Glutamatergic neuron (in vitro differentiated cells): ENCODE results near the gene POLR3B. TPM values are rescaled to one million over a fixed set of nuclear protein-coding genes. Genes with fewer than 3 reads are reported as not detected.
"Not testable (repeated sequence)": the region's sequence is repeated elsewhere in the genome, so short reads cannot be mapped to it uniquely, and the experiment has no call there.

Source experiments
- DNase-seq: peaks from one replicate; pipeline ENCODE4 v3.0.0; 2022
- H3K27ac Mint-ChIP-seq: one replicate; pipeline ENCODE4 v1.8.0; 2020; ENCODE audit warnings: mild to moderate bottlenecking, mixed read lengths, inconsistent platforms; ENCODE audit not compliant: unreplicated experiment
- H3K27me3 Mint-ChIP-seq: one replicate; pipeline ENCODE4 v1.8.0; 2020; ENCODE audit warnings: mild to moderate bottlenecking, moderate library complexity, mixed read lengths, inconsistent platforms; ENCODE audit not compliant: unreplicated experiment
- H3K36me3 Mint-ChIP-seq: one replicate; pipeline ENCODE4 v1.8.0; 2020; ENCODE audit warnings: mild to moderate bottlenecking, mixed read lengths, inconsistent platforms; ENCODE audit not compliant: unreplicated experiment
- H3K4me1 Mint-ChIP-seq: one replicate; pipeline ENCODE4 v1.8.0; 2020; ENCODE audit warnings: mild to moderate bottlenecking, low read depth, mixed read lengths, inconsistent platforms; ENCODE audit not compliant: unreplicated experiment
- H3K4me3 Mint-ChIP-seq: one replicate; pipeline ENCODE4 v1.8.0; 2020; ENCODE audit warnings: mild to moderate bottlenecking, mixed read lengths, inconsistent platforms; ENCODE audit not compliant: unreplicated experiment
- H3K9me3 Mint-ChIP-seq: one replicate; pipeline ENCODE4 v1.8.0; 2020; ENCODE audit warnings: mild to moderate bottlenecking, moderate library complexity, mixed read lengths, inconsistent platforms; ENCODE audit not compliant: unreplicated experiment
- CTCF ChIP-seq: fragments of 200-600 bp; sonication (generic); IDR thresholded peaks from one replicate; pipeline ENCODE4 v1.5.0; 2021; ENCODE audit not compliant: partially characterized antibody, unreplicated experiment
- total RNA-seq: library from RNA; stranded (reverse); fragmentation: NEBNext Ultra II Directional; extraction: Animal tissue kit (Norgen Biotek cat#: 25700); gene quantifications from one replicate; pipeline ENCODE4 v1.2.1, GENCODE V29; 2021; ENCODE audit not compliant: unreplicated experiment

The POLR3B gene
- total RNA-seq, 1 donor from 2014 or later, result 12.1 TPM

DNA sequence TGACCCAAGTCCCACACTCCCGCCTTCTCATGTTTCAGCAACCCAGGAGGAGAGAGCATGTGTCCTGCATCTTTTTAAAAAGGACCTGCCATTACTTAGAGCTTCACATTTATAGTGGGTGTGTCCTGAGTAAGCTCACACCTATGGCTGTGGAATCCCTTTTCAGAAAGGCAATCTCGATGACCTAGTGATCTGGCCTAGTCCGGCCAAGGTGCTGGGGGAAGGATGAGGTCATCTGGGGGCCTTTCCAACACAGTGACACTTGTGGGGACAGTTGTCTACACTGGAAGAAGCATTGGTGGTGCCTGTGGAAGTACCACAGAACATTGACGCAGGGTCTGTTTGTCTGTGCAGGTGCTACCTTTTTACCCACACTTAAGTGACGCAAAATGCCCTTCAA, 46.9 kb upstream of the POLR3B start:
- Mint-ChIP-seq H3K27ac (no peak overlapping the region), H3K4me3 (no peak overlapping the region), H3K27me3 (no peaks in the 10 kb centered on the region), H3K9me3 (no peaks in the 10 kb centered on the region), H3K4me1 (peaks cover 3% of the 10 kb centered on the region), H3K36me3 (no peaks in the 10 kb centered on the region)
- TF ChIP-seq CTCF, result no peak
- DNase-seq, result no peak

GRCh38 chr12:106311139-106311538, 46.4 kb upstream of the POLR3B start:
- Mint-ChIP-seq H3K27me3 (no peaks in the 10 kb centered on the region), H3K4me3 (no peak overlapping the region), H3K4me1 (peaks cover 3% of the 10 kb centered on the region), H3K27ac (no peak overlapping the region), H3K36me3 (no peaks in the 10 kb centered on the region), H3K9me3 (no peaks in the 10 kb centered on the region)
- no peak for TF ChIP-seq CTCF
- DNase-seq, result no peak

- not testable (repeated sequence) for H3K36me3 Mint-ChIP-seq, H3K4me3 Mint-ChIP-seq, H3K9me3 Mint-ChIP-seq, H3K27me3 Mint-ChIP-seq, H3K27ac Mint-ChIP-seq, DNase-seq, H3K4me1 Mint-ChIP-seq
Measured at GRCh38 chr12:106313413-106313812, 44.1 kb upstream of the POLR3B start.

DNA sequence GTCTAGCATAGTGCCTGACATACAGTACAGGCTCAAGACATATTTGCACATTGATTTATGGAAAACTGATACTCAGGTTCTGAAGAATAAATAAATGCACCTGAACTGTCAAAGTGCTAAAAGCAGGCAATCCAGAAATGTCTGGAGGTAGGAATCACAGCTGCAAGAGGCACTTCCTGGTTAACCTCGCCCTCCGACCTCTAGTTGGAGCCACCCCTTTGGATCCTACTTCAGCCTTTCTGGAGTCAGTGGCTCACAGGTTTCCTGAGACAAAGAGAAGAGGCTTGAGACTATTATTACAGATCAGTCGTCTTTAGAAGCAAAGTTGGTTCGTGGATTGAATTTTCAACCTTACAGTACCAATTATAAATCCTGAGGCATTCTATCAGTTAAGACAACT, 42.0 kb upstream of the POLR3B start:
- peaks cover 3% of the 10 kb centered on the region for H3K4me1 Mint-ChIP-seq
- H3K4me3 Mint-ChIP-seq, result no peak overlapping the region
- no peaks in the 10 kb centered on the region for H3K36me3 Mint-ChIP-seq
- no peak for DNase-seq
- H3K27ac Mint-ChIP-seq, result no peak overlapping the region
- H3K9me3 Mint-ChIP-seq, result no peaks in the 10 kb centered on the region
- no peak for TF ChIP-seq CTCF
- H3K27me3 Mint-ChIP-seq, result no peaks in the 10 kb centered on the region

GRCh38 chr12:106317406-106318082, 40.0 kb upstream of the POLR3B start:
- Mint-ChIP-seq H3K27me3 (no peaks in the 10 kb centered on the region), H3K4me3 (no peak overlapping the region), H3K9me3 (no peaks in the 10 kb centered on the region), H3K27ac (no peak overlapping the region), H3K36me3 (no peaks in the 10 kb centered on the region), H3K4me1 (no peaks in the 10 kb centered on the region)
- TF ChIP-seq CTCF, result no peak
- no peak for DNase-seq
